ENCODE measurements around the gene FOXA2. TPM values are rescaled to one million over a fixed set of nuclear protein-coding genes. Genes with fewer than 3 reads are reported as not detected.

FOXA2 gene
- total RNA-seq, 2 donors from 2014 or later: 0.49 TPM; not detected in 1

DNA sequence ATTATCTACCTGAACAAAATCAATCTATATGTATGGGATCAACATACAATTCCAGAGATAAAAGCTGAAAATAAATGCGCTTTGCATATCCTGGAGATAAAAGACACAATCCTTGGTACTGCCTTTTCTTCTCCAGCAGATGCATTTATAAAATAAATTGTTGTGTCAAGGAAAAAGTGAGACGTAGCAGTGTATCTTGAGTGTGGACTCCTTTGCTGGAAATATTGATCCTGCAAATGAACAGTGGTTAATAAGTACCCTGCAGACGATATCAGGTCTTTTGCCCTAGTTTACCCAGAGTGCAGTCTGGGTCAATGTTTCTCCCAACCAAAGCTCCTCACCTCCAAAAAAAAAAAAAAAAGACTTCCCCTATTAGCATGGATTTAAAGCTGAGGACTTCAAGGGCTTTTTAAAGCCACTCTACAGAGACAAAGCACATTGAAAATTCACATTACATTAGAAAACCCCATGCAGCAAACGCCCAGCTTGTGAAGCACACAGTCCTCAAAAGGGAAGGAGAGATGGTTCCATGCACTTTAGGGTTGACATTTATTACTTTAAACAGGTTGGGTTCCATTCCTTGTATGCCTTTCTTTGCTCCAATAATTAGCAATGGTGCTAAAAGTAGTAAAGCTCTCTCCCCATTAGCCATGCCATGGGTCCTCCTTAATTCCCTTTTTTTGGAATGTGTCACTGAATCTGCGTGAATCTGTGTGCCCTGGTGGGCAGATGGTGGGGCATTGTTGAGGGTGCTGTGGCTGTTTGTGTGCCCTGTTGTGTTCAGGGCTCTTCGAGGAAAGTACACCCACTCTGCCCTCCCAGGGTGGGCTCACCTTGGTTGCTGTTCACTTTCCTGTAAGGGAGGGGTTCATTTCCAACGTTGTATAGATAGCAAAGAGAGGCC lies 21.1 kb downstream of the FOXA2 start:
- no peak overlapping the region for H3K4me3 ChIP-seq
- H3K36me3 ChIP-seq: no peaks in the 10 kb centered on the region
- no peaks in the 10 kb centered on the region for H3K9me3 ChIP-seq
- H3K27me3 ChIP-seq (replicated peaks; ENCODE audit: insufficient read depth): peaks cover 19% of the 10 kb centered on the region
- DNase-seq (ENCODE audit: low spot score): no peak
- ATAC-seq (ENCODE audit: insufficient number of reproducible peaks, low FRiP score, low read depth): no peak
- no peak overlapping the region for H3K27ac ChIP-seq
- H3K4me1 ChIP-seq (ENCODE audit: control insufficient read depth in 1 of 2, low read depth in 2 of 2): no peaks in the 10 kb centered on the region
- TF ChIP-seq, protein P1, sequence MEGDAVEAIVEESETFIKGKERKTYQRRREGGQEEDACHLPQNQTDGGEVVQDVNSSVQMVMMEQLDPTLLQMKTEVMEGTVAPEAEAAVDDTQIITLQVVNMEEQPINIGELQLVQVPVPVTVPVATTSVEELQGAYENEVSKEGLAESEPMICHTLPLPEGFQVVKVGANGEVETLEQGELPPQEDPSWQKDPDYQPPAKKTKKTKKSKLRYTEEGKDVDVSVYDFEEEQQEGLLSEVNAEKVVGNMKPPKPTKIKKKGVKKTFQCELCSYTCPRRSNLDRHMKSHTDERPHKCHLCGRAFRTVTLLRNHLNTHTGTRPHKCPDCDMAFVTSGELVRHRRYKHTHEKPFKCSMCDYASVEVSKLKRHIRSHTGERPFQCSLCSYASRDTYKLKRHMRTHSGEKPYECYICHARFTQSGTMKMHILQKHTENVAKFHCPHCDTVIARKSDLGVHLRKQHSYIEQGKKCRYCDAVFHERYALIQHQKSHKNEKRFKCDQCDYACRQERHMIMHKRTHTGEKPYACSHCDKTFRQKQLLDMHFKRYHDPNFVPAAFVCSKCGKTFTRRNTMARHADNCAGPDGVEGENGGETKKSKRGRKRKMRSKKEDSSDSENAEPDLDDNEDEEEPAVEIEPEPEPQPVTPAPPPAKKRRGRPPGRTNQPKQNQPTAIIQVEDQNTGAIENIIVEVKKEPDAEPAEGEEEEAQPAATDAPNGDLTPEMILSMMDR (IDR thresholded peaks at IDR 0.05): no peak

DNA sequence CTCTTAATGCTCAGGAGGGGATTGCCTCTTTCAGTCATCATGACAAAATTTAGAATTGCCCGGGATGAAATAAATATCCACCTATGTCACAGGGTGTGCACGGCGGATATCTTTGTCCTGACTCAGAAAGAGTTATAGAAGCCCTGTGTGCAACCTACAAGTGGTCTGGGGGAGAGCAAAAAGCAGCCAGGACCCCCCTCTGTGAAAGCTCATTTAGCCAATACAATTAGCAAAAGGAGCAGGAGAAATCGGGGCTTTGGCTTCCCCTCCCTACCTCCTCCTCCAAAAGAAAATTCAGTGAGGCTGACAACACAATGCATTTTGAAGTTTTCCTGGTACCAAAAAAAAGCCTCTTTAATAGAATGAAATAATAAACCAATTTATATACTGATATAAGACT lies 21.8 kb downstream of the FOXA2 start:
- H3K4me3 ChIP-seq: no peak overlapping the region
- H3K9me3 ChIP-seq: no peaks in the 10 kb centered on the region
- H3K27me3 ChIP-seq (replicated peaks; ENCODE audit: insufficient read depth): peaks cover 12% of the 10 kb centered on the region
- no peak overlapping the region for H3K27ac ChIP-seq
- ATAC-seq (ENCODE audit: insufficient number of reproducible peaks, low FRiP score, low read depth) (no peak), DNase-seq (ENCODE audit: low spot score) (no peak)
- no peaks in the 10 kb centered on the region for H3K36me3 ChIP-seq
- H3K4me1 ChIP-seq (ENCODE audit: control insufficient read depth in 1 of 2, low read depth in 2 of 2): no peaks in the 10 kb centered on the region
- TF ChIP-seq, protein P1 (IDR thresholded peaks at IDR 0.05): no peak

DNA sequence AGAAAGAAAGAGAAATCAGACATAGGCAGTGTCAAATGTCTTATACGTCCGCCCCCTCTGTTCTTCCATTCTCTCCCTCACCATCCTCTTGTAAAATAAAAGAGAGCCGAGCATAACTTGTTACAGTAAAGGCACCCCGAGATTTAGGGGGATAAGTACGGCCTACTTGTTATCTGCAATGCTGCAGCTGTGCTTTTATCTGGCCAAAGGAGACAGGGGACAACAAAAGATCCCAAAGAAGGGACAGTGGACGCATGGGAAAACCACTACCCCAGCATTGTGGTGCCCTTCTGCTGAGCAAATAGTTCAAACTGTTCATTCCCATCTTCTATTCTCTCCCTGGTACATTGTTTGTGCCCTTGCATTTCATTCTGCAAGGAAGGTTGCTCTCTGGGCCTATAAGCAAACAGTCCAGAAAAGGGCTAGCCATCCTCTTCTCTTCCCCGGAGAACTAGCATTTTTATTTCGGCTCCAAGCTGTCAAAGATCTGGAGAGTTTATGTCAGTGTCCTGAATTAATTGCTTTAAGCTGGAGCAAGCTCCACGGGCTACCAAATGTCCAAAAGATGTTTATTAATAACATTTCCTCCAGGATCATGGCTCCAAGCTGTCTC lies 22.3 kb downstream of the FOXA2 start:
- TF ChIP-seq, protein P1 (IDR thresholded peaks at IDR 0.05): no peak
- Histone ChIP-seq H3K4me3 (no peak overlapping the region), H3K4me1 (ENCODE audit: control insufficient read depth in 1 of 2, low read depth in 2 of 2) (no peaks in the 10 kb centered on the region), H3K27ac (no peak overlapping the region), H3K9me3 (no peaks in the 10 kb centered on the region), H3K36me3 (no peaks in the 10 kb centered on the region), H3K27me3 (replicated peaks; ENCODE audit: insufficient read depth) (peaks cover 6% of the 10 kb centered on the region)
- no peak for DNase-seq (ENCODE audit: low spot score)
- ATAC-seq (ENCODE audit: insufficient number of reproducible peaks, low FRiP score, low read depth): no peak

DNA sequence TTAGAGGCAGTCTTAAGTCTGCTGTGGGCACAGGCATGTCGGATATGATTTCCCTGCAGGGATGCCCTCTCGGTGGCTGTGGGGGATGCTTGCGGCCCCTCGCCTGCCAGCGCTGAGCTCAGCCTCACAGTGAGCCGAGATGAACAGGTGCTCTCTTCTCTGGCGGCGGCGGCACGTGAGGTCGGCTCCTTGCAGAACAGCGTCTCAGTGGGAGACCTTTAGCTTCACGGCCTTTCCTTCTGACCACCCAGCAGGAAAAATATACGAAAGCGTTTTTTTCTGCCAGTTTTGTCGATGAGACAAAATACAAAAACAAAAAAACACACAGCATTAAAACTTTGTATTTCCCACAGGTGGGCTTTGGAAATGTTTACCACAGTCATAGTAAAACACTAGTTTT lies 23.6 kb downstream of the FOXA2 start:
- Histone ChIP-seq H3K27me3 (replicated peaks; ENCODE audit: insufficient read depth) (peaks cover 4% of the 10 kb centered on the region), H3K4me1 (ENCODE audit: control insufficient read depth in 1 of 2, low read depth in 2 of 2) (no peaks in the 10 kb centered on the region), H3K4me3 (no peak overlapping the region), H3K9me3 (no peaks in the 10 kb centered on the region), H3K27ac (no peak overlapping the region), H3K36me3 (no peaks in the 10 kb centered on the region)
- no peak for DNase-seq (ENCODE audit: low spot score)
- TF ChIP-seq, protein P1 (IDR thresholded peaks at IDR 0.05): no peak
- no peak for ATAC-seq (ENCODE audit: insufficient number of reproducible peaks, low FRiP score, low read depth)

DNA sequence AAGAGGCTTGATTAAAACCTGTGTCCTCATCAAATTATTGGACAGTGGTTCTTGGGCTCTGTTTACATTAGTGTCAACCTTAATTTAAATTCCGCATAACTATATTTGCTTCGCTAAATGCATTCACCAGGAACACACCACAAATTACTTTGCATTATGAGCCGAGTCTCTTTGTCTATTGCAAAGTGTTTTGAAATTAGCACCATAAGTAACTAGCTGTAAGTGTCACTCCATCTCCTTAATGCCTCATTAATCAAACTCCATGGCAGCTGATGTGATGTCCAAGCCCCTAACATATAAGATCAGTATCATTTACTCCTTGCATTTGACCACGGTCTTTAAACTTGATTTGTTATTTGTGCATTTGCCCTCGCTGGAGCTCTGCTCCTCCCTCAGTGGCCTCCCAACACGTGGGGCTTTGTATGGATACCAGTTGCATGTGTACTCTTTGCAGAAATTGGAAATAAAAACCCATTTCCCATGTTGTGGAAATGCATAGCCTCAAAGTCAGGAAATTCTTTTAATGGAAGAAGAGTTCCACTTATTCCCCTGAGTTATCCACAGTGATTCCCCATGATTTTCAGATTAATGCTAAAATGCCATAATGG lies 24.6 kb downstream of the FOXA2 start:
- Histone ChIP-seq H3K9me3 (no peaks in the 10 kb centered on the region), H3K27ac (no peak overlapping the region), H3K27me3 (replicated peaks; ENCODE audit: insufficient read depth) (peaks cover 4% of the 10 kb centered on the region), H3K36me3 (no peaks in the 10 kb centered on the region), H3K4me1 (ENCODE audit: control insufficient read depth in 1 of 2, low read depth in 2 of 2) (no peaks in the 10 kb centered on the region), H3K4me3 (no peak overlapping the region)
- DNase-seq (ENCODE audit: low spot score) (no peak), ATAC-seq (ENCODE audit: insufficient number of reproducible peaks, low FRiP score, low read depth) (no peak)
- TF ChIP-seq, protein P1 (IDR thresholded peaks at IDR 0.05): no peak

All from thoracic aorta (tissue), 2 donors.